GM10266 (cell line): ENCODE measurements around the gene LRMDA.

ENCODE experiments used
- DNase-seq: peaks from one replicate; pipeline ENCODE4 v3.0.0; 2012; ENCODE audit errors: extremely low spot score
- CTCF ChIP-seq: IDR thresholded peaks from 2 replicates; pipeline ENCODE4 v1.5.1; 2012; ENCODE audit warnings: mild to moderate bottlenecking, low read depth; ENCODE audit not compliant: control insufficient read depth, insufficient read depth; ENCODE audit errors: missing control alignments

Gene LRMDA

DNA sequence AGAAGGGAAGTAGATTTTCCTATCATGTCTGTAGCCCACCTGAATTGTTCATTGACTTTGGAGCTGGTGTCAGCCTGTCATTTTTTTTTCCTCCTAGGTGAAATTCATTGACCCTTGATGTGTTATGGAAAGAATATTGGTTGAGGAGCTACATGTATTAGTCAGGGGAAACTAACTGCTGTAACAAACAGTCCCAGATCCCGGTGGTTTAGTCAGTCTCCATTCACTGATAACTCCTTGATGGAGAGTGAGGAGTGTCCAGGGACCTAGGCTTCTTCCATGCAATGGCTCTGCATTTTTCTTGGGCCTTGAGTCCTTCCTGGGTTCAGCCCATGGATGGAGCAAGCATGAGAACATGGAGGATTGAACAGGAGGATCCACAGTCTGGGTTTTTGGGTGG is 643.2 kb downstream of the LRMDA start:
- TF ChIP-seq CTCF, result no peak
- DNase-seq, result no peak

DNA sequence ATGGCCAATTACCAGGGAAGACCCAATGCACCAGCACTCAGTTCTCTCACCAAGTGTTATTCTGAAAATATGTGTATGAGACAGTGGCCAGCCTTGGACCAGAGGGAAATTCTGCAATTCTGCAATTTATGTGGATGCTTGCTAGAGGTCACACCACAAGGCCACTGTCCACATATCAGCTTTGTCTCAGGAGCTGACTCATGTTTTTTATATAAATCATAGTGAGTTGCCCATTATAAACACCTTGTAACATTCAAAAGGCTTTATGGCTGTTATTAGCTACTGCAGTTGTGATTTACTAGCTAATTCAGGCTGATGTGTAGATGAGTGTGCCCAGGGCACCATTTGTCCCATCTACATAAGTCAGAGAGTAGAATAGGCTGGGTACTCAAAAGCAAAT is 649.0 kb downstream of the LRMDA start:
- TF ChIP-seq CTCF, result no peak
- DNase-seq, result no peak

DNA sequence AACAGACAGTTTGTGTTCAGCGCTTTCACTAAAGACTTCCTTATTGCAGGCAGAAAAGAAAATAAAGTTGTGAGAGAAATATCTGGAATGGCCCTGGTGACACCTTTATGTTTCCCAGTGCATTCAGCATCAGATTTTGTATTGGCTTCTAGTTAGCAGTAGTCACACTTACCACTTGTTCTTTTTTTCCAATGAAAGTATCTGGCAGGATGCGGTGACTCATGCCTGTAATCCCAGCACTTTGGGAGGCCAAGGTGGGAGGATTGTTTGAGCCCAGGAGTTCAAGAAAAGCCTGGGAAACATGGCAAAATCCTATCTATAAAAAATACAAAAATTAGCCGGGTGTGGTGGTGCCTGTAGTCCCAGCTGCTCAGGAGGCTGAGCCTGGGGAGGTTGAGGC is 649.6 kb downstream of the LRMDA start:
- TF ChIP-seq CTCF, result no peak
- no peak for DNase-seq

GRCh38 chr10:76082232-76082631 is 650.8 kb downstream of the LRMDA start:
- TF ChIP-seq CTCF, result no peak
- no peak for DNase-seq

DNA sequence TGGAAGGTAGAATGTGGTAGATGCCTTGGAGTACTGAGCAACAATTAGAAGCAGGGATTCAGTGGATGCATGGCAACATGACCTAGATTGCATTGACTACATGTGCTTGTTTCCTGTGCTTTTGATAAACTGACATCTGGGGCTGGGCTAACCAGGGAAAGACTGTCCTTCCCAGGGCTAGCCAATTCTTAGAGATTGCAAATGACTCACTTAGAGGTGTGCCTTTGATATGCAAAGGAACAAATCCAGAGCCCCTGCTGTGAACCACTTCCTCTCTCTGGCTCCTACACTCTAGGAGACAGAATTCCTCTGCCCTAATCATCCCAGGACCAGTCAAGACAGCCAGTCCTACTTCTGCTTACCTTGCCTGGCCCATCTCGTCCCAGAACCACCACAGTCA is 651.5 kb downstream of the LRMDA start:
- TF ChIP-seq CTCF, result no peak
- no peak for DNase-seq

DNA sequence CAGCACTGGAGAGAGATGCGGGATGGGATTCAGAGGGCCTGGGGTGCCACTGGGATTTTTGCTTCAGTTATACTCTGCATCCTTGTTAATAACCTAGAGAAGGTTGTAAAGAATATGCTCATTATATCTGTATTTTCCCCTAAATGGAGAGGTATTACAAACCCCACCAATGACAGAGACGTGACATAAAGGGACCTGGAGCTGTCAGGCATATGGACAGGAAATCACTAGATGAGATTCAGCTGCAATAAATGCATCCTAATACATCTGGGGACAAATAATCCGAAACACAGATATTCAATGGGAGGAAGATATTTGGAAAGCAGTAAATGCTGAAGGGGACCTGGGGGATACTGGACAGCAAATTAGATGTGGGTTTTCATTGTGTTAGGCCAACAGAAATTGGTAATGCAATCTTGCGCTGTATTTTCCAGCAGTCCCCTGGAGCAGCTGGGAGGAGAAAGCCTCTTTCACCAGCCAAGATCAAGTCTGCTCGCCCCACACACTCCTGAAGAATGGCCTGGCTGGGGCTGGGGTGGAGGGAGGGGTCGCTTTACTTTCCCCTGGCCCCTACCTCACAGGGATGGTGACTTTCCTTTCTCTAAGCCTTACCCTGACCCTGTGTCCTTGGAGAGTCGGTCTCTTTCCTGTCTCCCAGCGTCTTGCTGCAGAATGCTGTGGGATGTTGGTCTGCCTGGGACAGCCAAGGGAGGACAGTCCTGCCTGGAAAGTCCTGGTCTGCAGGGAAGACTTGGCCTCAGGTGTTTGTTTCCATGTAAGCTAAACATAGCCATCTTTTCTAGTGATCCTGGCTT is 653.8 kb downstream of the LRMDA start:
- DNase-seq, result no peak
- TF ChIP-seq CTCF, result no peak

- TF ChIP-seq CTCF, result no peak
- DNase-seq, result no peak
Measured at GRCh38 chr10:76085817-76086167, 654.4 kb downstream of the LRMDA start.
